ENCODE measurements around the gene FLYWCH1. TPM values are rescaled to one million over a fixed set of nuclear protein-coding genes. Genes with fewer than 3 reads are reported as not detected.
A peak's percentile ranks its signal among the peaks of the same experiment; 100 is the strongest.

Gene FLYWCH1
- total and polyA plus RNA-seq, 2 donors (not counting 1 experiment from before 2014, with no cell fraction given): 78.3 to 120 TPM

GRCh38 chr16:2881783-2882649 is 29.7 kb upstream of the FLYWCH1 start:
- ATAC-seq (ENCODE audit: low read depth) (no peak), DNase-seq (no peak)
- Mint-ChIP-seq H3K4me3 (peak overlapping the region; percentile 97), H3K27me3 (no peaks in the 10 kb centered on the region), H3K9me3 (ENCODE audit: insufficient read depth) (no peaks in the 10 kb centered on the region), H3K4me1 (peaks cover 12% of the 10 kb centered on the region), H3K27ac (peak overlapping the region; percentile 98)
- Histone ChIP-seq H3K4me1 (ENCODE audit: control insufficient read depth in 2 of 2, insufficient read depth in 2 of 2, low read length in 2 of 2) (peaks cover 6 to 14% of the 10 kb centered on the region in 2 donors), H4K20me1 (ENCODE audit: control insufficient read depth, insufficient read depth, low read length, poor library complexity, severe bottlenecking) (no peaks in the 10 kb centered on the region), H3K27ac (ENCODE audit: low read length in 2 of 2) (peak overlapping the region; percentile 86 to 89), H3K27me3 (replicated peaks in 1 of 4; ENCODE audit: control extremely low read depth in 1 of 4, control insufficient read depth in 3 of 4, insufficient read depth in 4 of 4, low read length in 3 of 4) (peaks cover 0 to 2% (median 0%) of the 10 kb centered on the region in 4 experiments), H3K36me3 (replicated peaks in 1 of 2; ENCODE audit: control extremely low read depth in 1 of 2, control insufficient read depth in 1 of 2, extremely low read depth in 1 of 2, insufficient read depth in 2 of 2, low read length in 1 of 2) (no peaks in the 10 kb centered on the region), H3K4me3 (ENCODE audit: control extremely low read depth in 1 of 5, extremely low read depth in 1 of 5, insufficient read depth in 1 of 5, low read depth in 2 of 5, low read length in 4 of 5) (peak overlapping the region; percentile 64 to 85 (median 77)), H3K9me3 (ENCODE audit: control extremely low read depth in 1 of 3, control insufficient read depth in 2 of 3, insufficient read depth in 1 of 3, low read length in 2 of 3) (peaks cover 0 to 7% (median 0%) of the 10 kb centered on the region in 3 donors), H2AFZ (ENCODE audit: insufficient read depth, low read depth, low read length, poor library complexity, severe bottlenecking) (peak overlapping the region; percentile 99), H3K79me2 (ENCODE audit: control insufficient read depth, insufficient read depth, low read length) (peaks cover 10% of the 10 kb centered on the region), H3K9ac (ENCODE audit: low read length) (peak overlapping the region; percentile 79), H3K4me2 (replicated peaks; ENCODE audit: low read depth, low read length, poor library complexity, severe bottlenecking) (peak overlapping the region; percentile 92)
- TF ChIP-seq EZH2 (IDR thresholded peaks at IDR 0.05; ENCODE audit: borderline replicate concordance, insufficient read depth, low read depth, low read length, poor library complexity, severe bottlenecking) (no peak), CTCF (IDR thresholded peaks at IDR 0.05) (no peak)
- intact Hi-C loops (cut with micrococcal nuclease): loop anchor here (1.0 to 5.0 kb wide), 8 partner anchors 14 to 240 kb away; partner anchors contain the start of genes PKMYT1 and SRRM2
- 6% methylated on average over 50 of the region's 52 CpGs for WGBS (ENCODE audit: insufficient coverage)
- ChIA-PET CTCF (interaction anchor here (1.1 to 2.9 kb wide), 10 partner anchors 10 to 1594 kb away, joined by 3 to 22 read pairs (median 8); partner anchors contain the start of genes FLYWCH1 and HMOX2), POLR2A (interaction anchor here (0.5 to 2.0 kb wide), 11 partner anchors 9 to 917 kb away, joined by 3 to 18 read pairs (median 5); partner anchors contain the start of genes FLYWCH1 and RPS2)

Measured in B cell (primary cell).